Measurements from ENCODE around the gene DTL. TPM values are rescaled to one million over a fixed set of nuclear protein-coding genes. Genes with fewer than 3 reads are reported as not detected.

DTL gene
- total RNA-seq, 1 experiment from 2014 or later: 73.0 TPM

DNA sequence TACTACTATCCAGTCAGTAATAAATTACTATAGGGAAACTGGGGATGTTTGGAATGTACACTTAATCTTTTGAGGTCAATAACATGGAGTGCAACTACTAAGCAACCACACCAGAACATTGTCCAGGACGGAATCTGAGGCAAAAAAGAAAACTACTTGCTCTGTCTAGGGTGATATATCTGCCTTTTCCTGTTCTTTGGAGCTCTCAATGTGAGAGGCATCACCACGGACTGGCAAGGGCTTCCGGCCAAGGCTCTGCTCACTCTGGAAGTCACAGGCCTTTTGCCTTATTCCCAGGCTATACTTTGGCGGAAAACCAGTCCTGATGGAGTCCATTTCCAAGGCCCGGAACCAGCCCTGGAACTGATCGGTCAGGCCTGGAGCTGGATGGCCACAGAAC is 94.2 kb downstream of the DTL start:
- Mint-ChIP-seq H3K4me3 (no peak overlapping the region), H3K27me3 (ENCODE audit: low read depth) (no peaks in the 10 kb centered on the region), H3K9me3 (peaks cover 3 to 5% of the 10 kb centered on the region in 2 experiments; a peak in 4 of 5 replicates), H3K4me1 (peaks cover 10 to 19% of the 10 kb centered on the region in 2 experiments), H3K36me3 (ENCODE audit: insufficient read depth in 1 of 3, low read depth in 3 of 3) (peaks cover 3 to 12% (median 10%) of the 10 kb centered on the region in 3 experiments; a peak in 3 of 7 replicates), H3K27ac (no peak overlapping the region)
- H2BK15ac ChIP-seq (ENCODE audit: low read depth, low read length): no peak overlapping the region
- no peaks in the 10 kb centered on the region for H3K79me1 ChIP-seq (ENCODE audit: insufficient read depth, low read depth, low read length, poor library complexity, severe bottlenecking)
- peaks cover 6% of the 10 kb centered on the region; the same call in 1 of the 2 replicates for H3K4me1 ChIP-seq (ENCODE audit: insufficient read depth, low read length)
- no peak overlapping the region for H3K23ac ChIP-seq (ENCODE audit: insufficient read length, low read depth, low read length)
- H3K23me2 ChIP-seq (ENCODE audit: insufficient read length, low read depth, low read length, poor library complexity, severe bottlenecking): no peaks in the 10 kb centered on the region
- TF ChIP-seq, protein P1, sequence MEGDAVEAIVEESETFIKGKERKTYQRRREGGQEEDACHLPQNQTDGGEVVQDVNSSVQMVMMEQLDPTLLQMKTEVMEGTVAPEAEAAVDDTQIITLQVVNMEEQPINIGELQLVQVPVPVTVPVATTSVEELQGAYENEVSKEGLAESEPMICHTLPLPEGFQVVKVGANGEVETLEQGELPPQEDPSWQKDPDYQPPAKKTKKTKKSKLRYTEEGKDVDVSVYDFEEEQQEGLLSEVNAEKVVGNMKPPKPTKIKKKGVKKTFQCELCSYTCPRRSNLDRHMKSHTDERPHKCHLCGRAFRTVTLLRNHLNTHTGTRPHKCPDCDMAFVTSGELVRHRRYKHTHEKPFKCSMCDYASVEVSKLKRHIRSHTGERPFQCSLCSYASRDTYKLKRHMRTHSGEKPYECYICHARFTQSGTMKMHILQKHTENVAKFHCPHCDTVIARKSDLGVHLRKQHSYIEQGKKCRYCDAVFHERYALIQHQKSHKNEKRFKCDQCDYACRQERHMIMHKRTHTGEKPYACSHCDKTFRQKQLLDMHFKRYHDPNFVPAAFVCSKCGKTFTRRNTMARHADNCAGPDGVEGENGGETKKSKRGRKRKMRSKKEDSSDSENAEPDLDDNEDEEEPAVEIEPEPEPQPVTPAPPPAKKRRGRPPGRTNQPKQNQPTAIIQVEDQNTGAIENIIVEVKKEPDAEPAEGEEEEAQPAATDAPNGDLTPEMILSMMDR (conservative IDR thresholded peaks at IDR 0.05): no peak
- H2BK5ac ChIP-seq (ENCODE audit: insufficient read length, low read length): no peak overlapping the region
- no peak overlapping the region for H4K8ac ChIP-seq (replicated peaks; ENCODE audit: insufficient read length, low read depth, low read length)
- no peaks in the 10 kb centered on the region for H4K20me1 ChIP-seq (ENCODE audit: control insufficient read depth, insufficient read depth, insufficient read length)
- H2AFZ ChIP-seq (ENCODE audit: low read length): no peak overlapping the region
- no peaks in the 10 kb centered on the region for H3K9me3 ChIP-seq (ENCODE audit: control insufficient read depth, low read depth, low read length)
- no peak overlapping the region for H4K91ac ChIP-seq (ENCODE audit: insufficient read length, low read depth, low read length)
- H4K5ac ChIP-seq (ENCODE audit: insufficient read length, low read depth, low read length): no peak overlapping the region
- no peak overlapping the region for H3K4ac ChIP-seq (ENCODE audit: low read depth, low read length)
- no peak overlapping the region for H3K18ac ChIP-seq (ENCODE audit: insufficient read length, low read depth, low read length)
- DNase-seq: no peak
- H3K56ac ChIP-seq (ENCODE audit: insufficient read length, low read depth, low read length): no peak overlapping the region
- H3K4me2 ChIP-seq (ENCODE audit: insufficient read depth, insufficient read length, low read length): no peak overlapping the region
- no peak overlapping the region for H2BK12ac ChIP-seq (ENCODE audit: insufficient read length, low read depth, low read length)
- H3T11ph ChIP-seq (ENCODE audit: low read length): no peak overlapping the region
- no peak overlapping the region for H3K14ac ChIP-seq (ENCODE audit: insufficient read depth, low read length)
- H2AK5ac ChIP-seq (ENCODE audit: insufficient read length, low read length): no peak overlapping the region
- no peak overlapping the region for H3K27ac ChIP-seq (ENCODE audit: insufficient read length, low read depth, low read length)
- H2BK20ac ChIP-seq (ENCODE audit: low read depth, low read length, poor library complexity, severe bottlenecking): no peak overlapping the region
- WGBS (ENCODE audit: extremely low coverage, insufficient read length, low lambda C conversion rate): no CpG with 5 or more reads among the region's 6 CpGs
- no peaks in the 10 kb centered on the region for H3K27me3 ChIP-seq (ENCODE audit: insufficient read depth, low read length)
- H3K79me2 ChIP-seq (ENCODE audit: insufficient read depth, low read length): no peaks in the 10 kb centered on the region
- no peak overlapping the region for H2BK120ac ChIP-seq (ENCODE audit: low read depth, low read length, poor library complexity, severe bottlenecking)
- H3K9ac ChIP-seq (ENCODE audit: extremely low read depth, insufficient read length, low read length): no peak overlapping the region

All from H9 (cell line).